CD4-positive, alpha-beta T cell treated with Interleukin-10 for 1 hour (primary cell): ENCODE results near the gene MAPKAPK3.
"Not testable (repeated sequence)": the region's sequence is repeated elsewhere in the genome, so short reads cannot be mapped to it uniquely, and the experiment has no call there.

ENCODE experiments used
- DNase-seq: peaks from one replicate; pipeline ENCODE4 v3.0.0-alpha.2; 2020

Gene MAPKAPK3

GRCh38 chr3:50658416-50658815 lies 41.5 kb downstream of the MAPKAPK3 start:
- DNase-seq, result no peak

- DNase-seq, result no peak
Measured at GRCh38 chr3:50658831-50659230, 41.9 kb downstream of the MAPKAPK3 start.

DNA sequence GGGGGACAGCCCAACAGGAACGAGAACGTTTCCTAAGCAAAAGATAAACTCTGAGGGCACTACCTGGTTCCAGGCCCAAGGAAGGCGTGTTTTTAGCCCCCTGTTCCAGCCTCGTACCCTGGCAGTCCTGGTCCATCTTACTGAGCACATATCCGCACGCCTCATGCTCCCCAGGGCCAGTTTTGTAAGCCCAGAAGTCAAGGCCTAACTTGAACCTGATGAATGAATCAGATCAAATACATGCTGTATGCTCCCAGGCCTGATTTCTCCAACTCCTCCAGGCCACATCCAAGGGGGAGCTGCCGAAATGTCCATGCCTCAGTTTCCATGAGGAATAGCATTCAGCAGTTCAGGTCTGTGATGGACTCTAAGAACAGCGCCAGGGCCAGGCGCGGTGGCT lies 43.4 kb downstream of the MAPKAPK3 start:
- DNase-seq, result no peak

DNA sequence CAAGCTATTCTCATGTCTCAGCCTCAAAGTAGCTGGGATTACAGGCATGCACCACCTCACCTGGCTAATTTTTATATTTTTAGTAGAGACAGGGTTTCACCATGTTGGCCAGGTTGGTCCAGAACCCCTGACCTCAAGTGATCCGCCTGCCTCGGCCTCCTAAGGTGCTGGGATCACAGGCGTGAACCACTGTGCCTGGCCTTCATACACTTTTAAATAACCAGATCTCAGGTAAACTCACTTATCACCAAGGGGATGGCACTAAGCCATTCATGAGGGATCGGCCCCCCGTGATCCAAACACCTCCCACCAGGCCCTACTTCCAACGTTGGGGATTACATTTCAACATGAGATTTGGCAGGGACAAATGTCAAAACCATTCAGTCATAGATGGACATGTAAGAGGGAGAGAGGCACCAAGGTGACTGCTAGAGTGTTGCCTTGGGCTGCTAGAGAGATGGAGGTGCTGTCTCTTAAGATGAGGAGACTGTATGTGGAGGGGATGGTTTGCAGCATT lies 44.4 kb downstream of the MAPKAPK3 start:
- DNase-seq, result no peak

DNA sequence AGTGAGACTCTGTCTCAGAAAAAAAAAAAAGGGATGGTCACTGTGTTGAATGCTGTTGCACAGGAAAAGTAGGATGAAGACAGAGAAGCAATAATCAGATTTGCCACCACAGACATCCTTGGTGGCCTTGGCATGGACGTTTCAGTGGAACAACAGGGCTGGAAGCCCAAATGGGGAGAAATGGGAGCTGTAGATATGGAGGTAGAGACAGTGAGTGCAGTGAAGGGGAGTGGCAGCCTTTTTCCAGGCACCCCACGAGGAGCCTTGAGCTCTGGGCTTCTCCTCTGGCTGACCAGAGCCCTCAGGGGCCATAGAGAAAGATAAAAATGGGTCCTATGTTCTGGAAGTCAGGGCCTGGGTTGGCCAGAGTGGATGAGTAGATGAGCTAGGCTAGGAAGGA lies 45.5 kb downstream of the MAPKAPK3 start:
- no peak for DNase-seq

GRCh38 chr3:50665081-50665840 lies 48.3 kb downstream of the MAPKAPK3 start:
- no peak for DNase-seq

- not testable (repeated sequence) for DNase-seq
Measured at GRCh38 chr3:50665841-50666115, 48.8 kb downstream of the MAPKAPK3 start.

DNA sequence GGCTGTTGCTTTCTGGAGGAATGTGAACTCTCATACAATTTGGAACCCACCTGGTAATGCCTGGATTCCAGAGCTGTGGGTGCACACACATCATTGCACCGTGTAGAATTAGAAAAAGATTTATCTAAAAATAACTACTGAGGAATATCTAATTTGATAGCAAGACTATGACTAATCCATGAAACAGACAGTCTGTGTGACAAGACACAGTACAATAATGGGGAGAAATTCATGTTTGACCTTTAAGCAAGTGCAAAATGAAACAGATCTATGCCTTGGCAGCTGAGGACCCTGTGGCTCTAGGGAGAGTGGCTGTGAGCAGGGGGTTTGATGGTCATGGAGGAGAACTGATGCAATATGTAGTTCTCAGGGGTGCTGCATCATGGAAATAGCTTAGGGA lies 49.9 kb downstream of the MAPKAPK3 start:
- DNase-seq, result no peak

DNA sequence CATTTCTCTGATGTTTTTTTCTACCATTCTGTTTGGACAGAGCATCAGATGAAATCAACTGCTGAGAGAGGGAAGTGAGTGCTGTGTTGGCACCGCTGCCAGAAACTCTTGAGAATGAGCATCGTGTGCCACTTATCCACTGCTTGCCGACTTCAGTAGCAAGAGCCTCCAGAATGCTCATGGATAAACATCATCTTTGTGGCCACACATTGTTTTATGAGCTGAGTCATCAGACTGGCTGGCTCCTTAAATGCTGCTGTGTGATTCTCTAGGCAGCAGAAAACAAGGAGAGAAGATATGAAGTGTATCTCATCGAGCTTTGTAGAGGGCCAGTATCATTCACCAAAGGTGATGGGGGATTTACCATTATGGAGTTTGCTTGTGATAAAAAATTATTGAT lies 54.4 kb downstream of the MAPKAPK3 start:
- no peak for DNase-seq

DNA sequence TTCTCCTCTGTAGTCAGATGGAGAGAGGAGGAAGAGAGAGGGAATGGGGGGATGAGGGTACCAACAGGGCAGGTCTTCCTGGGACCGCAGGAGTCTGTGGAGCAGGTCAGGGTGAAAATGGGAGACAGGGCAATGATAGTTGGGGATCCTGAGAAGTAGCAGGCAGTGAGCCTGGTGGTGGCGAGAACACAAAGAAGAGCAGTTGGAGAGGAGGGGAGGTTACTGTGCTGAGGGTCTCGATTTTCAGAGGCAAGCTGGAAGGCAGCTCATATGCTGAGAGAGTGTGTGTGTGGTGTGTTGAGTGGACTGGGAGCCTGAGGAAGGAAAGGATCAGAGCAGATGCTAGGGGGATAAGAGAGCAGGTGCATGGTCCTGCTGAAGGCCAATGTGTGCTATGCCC lies 55.7 kb downstream of the MAPKAPK3 start:
- no peak for DNase-seq

- DNase-seq, result no peak
Measured at GRCh38 chr3:50673931-50674330, 57.0 kb downstream of the MAPKAPK3 start.

DNA sequence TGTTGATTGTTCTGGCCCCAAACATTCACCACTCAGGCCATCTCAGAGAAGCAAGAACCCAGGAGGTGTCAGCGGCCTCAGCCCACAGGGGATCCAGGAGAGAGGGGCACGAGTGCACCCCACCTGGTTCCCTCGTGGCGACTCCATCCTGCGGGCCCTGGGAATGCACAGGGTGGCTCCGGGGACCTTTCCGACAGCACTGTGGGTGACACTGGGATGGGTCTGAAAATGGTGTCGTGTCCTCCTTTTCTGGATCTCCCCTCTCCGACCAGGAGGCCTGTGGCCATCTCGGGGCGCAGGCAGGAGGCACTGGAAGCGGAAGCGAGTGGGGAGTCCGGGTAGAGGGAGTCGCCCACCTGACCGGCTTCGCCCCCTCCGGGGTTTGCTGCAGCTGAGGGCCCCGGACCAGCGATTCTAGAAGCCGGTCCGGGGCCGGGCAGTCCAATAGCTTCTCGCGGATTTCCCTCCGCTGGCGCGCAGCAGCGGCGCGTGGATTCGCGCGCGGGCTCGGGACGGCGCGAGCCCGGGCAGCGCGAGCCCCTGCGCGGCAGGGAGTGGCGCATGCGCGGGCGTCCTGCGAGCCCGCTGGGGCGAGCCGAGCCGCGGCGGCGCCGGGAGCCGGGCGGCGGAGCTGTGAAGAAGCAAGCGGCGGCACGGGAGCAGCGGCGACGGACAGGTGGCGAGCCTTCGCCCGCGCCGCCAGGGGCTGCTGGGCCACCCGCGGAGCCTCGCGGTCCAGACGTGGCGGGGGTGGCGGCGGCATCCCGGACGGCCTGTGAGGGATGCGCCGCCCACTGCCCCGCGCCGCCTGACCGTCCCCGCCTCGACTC lies 57.6 kb downstream of the MAPKAPK3 start, which contains the start of gene DOCK3:
Gene DOCK3, plus strand, starts transcription at position 579 of the 830 bp plus-strand sequence. CDS start 337 bp downstream, outside the sequence.
- peak; percentile 68 for DNase-seq

GRCh38 chr3:50675179-50676030 lies 58.5 kb downstream of the MAPKAPK3 start:
- DNase-seq, result peak; percentile 59

DNA sequence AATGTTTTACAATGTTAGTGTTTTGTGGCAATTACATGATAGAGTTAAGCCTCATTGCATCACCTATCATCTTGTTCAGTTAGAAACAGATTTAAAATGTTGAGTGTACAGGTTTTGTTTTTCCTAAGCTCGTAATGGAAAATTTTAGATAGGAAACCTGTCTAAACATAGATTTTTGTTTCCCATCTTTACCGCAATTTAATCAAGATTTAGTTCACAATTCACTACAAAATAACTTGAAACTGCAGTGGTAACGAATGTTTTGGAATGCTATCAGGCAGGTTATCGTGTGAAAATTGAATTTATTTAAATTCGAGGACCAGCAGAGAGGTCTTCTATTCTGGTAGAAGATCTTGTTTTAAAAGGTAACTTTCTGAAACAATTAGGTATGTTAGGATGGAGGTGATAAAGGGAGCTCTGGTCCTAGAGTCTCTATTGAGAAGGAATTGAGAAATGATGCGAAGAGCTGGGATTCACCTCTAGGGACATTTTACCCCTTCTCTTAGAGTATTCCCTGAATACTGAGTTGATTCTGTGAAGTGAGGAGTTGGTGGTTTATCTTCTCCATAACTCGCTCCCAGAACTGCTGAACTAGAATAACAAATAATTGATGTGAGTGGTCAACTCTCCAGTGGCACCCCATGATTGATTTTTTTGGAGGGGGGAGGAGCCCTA lies 59.2 kb downstream of the MAPKAPK3 start:
- no peak for DNase-seq

GRCh38 chr3:50687127-50687751 lies 70.3 kb downstream of the MAPKAPK3 start:
- no peak for DNase-seq

- no peak for DNase-seq
Measured at GRCh38 chr3:50687916-50688315, 71.0 kb downstream of the MAPKAPK3 start.

GRCh38 chr3:50688602-50689001 lies 71.7 kb downstream of the MAPKAPK3 start:
- not testable (repeated sequence) for DNase-seq

DNA sequence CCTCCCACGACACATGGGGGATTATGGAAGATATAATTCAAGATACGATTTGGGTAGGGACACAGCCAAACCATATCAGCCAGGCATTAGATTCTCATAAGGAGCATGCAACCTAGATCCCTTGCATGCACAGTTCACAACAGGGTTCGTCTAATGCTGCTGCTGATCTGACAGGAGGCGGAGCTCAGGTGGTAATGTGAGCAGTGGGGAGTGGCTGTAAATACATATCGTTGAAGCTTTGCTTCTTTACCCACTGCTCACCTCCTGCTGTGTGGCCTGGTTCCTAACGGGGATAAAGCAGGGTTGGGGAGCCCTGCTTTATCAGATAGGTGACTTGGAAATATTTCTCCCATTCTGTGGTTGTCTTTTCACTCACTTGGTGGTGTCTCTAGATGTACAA lies 72.6 kb downstream of the MAPKAPK3 start:
- DNase-seq, result no peak

DNA sequence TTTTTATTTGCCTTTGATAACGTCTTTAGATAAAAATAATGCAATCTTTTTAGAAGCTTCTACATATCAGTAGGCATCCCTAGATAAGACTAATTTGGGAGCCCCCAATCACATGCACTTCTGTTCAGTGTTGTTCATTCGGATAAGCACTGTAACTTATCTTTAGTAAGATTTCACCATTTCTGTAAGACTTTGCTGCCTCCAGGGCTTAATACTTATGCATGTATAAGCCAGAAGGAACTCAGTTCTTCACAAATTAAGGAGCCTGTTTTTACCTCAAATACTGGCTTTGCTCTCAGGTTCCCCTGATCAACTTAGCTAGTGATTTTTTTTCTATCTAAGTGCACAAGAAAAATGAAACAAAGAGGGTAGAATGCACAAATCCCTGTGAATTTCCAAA lies 78.1 kb downstream of the MAPKAPK3 start:
- DNase-seq, result no peak

DNA sequence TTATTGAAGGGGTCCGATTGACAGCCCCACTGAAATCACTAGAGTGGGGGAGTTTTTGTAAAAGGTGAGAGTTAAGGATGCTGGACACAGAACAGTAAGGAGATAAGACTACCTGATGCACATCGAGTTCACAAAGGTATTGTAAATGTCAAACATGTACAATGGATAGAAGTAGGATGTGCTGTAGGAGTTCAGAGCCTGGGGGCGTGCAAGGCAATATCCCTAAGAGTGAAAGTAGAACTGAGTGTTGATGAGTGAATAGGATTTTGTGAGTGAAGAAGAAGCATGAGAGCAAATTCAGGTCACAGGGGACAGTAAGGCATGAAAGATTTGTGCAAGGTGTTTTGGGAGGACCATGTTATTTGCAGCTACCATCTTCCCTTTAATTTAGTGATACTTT lies 79.3 kb downstream of the MAPKAPK3 start:
- DNase-seq, result no peak

DNA sequence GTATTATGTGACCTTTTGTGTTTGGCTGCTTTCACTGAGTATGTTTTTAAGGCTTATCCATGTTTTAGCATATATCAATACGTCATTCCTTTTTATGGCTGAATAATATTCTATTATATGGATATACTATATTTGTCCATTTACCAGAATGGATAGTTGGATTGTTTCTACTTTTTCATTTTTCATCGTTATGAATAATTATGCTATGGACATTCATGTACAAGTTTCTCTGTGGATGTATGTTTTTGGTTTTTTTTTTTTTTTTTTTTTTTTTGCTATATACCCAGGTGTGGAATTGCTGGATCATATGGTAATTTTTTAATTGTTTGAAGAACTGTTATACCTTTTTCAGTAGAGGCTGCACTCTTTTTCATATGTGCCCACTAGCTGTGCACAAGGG lies 81.3 kb downstream of the MAPKAPK3 start:
- DNase-seq, result no peak
